SK-N-SH treated with all-trans-retinoic acid at 6 μM for 48 hours (cell line): Measurements from ENCODE around the gene TNFRSF1A.
A peak's percentile ranks its signal among the peaks of the same experiment; 100 is the strongest.

Experiments used
- ATAC-seq: fragments of 200-7000 bp; cut with Tn5 transposase; 3 replicates; pipeline ENCODE4 v1.9.1; 2020; ENCODE audit warnings: mild to moderate bottlenecking, moderate library complexity
- ARNTL ChIP-seq: fragments of 450-650 bp; formaldehyde crosslinking; IDR thresholded peaks from 2 replicates; pipeline ENCODE4 v1.5.0; 2020; ENCODE audit warnings: low read depth, mild to moderate bottlenecking, moderate library complexity, borderline replicate concordance
- BACH2 ChIP-seq: fragments of 250-450 bp; sonication (Bioruptor Pico); IDR thresholded peaks from 2 replicates; pipeline ENCODE4 v1.9.0; 2021; ENCODE audit warnings: mild to moderate bottlenecking, borderline replicate concordance
- CREB5 ChIP-seq: fragments of 250-450 bp; sonication (Bioruptor Pico); IDR thresholded peaks from 2 replicates; pipeline ENCODE4 v1.5.1; 2020; ENCODE audit warnings: low read depth, mild to moderate bottlenecking, moderate library complexity
- CSDC2 ChIP-seq: fragments of 250-450 bp; sonication (Bioruptor Pico); IDR thresholded peaks from 2 replicates; pipeline ENCODE4 v1.5.0; 2020; ENCODE audit warnings: mild to moderate bottlenecking, moderate library complexity
- ESRRG ChIP-seq: fragments of 250-450 bp; sonication (Bioruptor Pico); IDR thresholded peaks from 2 replicates; pipeline ENCODE4 v1.6.1; 2021; ENCODE audit warnings: mild to moderate bottlenecking
- GLIS3 ChIP-seq: fragments of 250-450 bp; sonication (Bioruptor Pico); IDR thresholded peaks from 2 replicates; pipeline ENCODE4 v1.5.0; 2020; ENCODE audit warnings: mild to moderate bottlenecking, moderate library complexity
- ISL1 ChIP-seq: fragments of 250-450 bp; sonication (Bioruptor Pico); IDR thresholded peaks from 2 replicates; pipeline ENCODE4 v2.1.2; 2022; ENCODE audit warnings: mild to moderate bottlenecking, moderate library complexity
- OSR1 ChIP-seq: fragments of 250-450 bp; sonication (Bioruptor Pico); IDR thresholded peaks from 2 replicates; pipeline ENCODE4 v1.8.0; 2022; ENCODE audit warnings: moderate library complexity, mild to moderate bottlenecking, inconsistent platforms
- PPARA ChIP-seq: fragments of 250-450 bp; sonication (Bioruptor Pico); IDR thresholded peaks from 2 replicates; pipeline ENCODE4 v1.5.0; 2020; ENCODE audit warnings: mild to moderate bottlenecking, borderline replicate concordance
- RARB ChIP-seq: fragments of 250-450 bp; sonication (Bioruptor Pico); IDR thresholded peaks from 2 replicates; pipeline ENCODE4 v1.8.0; 2021; ENCODE audit warnings: mild to moderate bottlenecking, moderate library complexity
- SNAI2 ChIP-seq: fragments of 250-450 bp; sonication (Bioruptor Pico); IDR thresholded peaks from 2 replicates; pipeline ENCODE4 v1.5.0; 2020; ENCODE audit warnings: mild to moderate bottlenecking, moderate library complexity
- TCF4 ChIP-seq: fragments of 250-450 bp; sonication (Bioruptor Pico); IDR thresholded peaks from 2 replicates; pipeline ENCODE4 v1.8.0; 2021; ENCODE audit warnings: mild to moderate bottlenecking, moderate library complexity, borderline replicate concordance
- TOX ChIP-seq: fragments of 250-450 bp; sonication (Bioruptor Pico); IDR thresholded peaks from 2 replicates; pipeline ENCODE4 v1.8.0; 2021; ENCODE audit warnings: mild to moderate bottlenecking, moderate library complexity, borderline replicate concordance
- ZC3H10 ChIP-seq: fragments of 250-450 bp; sonication (Bioruptor Pico); IDR thresholded peaks from 2 replicates; pipeline ENCODE4 v1.5.1; 2021; ENCODE audit warnings: mild to moderate bottlenecking, moderate library complexity
- ZFP3 ChIP-seq: fragments of 250-450 bp; sonication (Bioruptor Pico); IDR thresholded peaks from 2 replicates; pipeline ENCODE4 v1.5.0; 2020; ENCODE audit warnings: mild to moderate bottlenecking, moderate library complexity
- ZFP30 ChIP-seq: fragments of 450-650 bp; formaldehyde crosslinking; IDR thresholded peaks from 2 replicates; pipeline ENCODE4 v1.5.0; 2022; ENCODE audit warnings: mild to moderate bottlenecking, moderate library complexity
- ZNF565 ChIP-seq: fragments of 450-650 bp; formaldehyde crosslinking; conservative IDR thresholded peaks from 2 replicates; pipeline ENCODE4 v1.5.0; 2020; ENCODE audit warnings: low read depth, mild to moderate bottlenecking, moderate library complexity
- ZNF70 ChIP-seq: fragments of 450-650 bp; formaldehyde crosslinking; IDR thresholded peaks from 2 replicates; pipeline ENCODE4 v1.5.0; 2020; ENCODE audit warnings: mild to moderate bottlenecking, moderate library complexity
- TF ChIP-seq, protein P1 (sequence below): fragments of 250-450 bp; sonication (Bioruptor Pico); IDR thresholded peaks from 2 replicates; pipeline ENCODE4 v1.5.1; 2021; ENCODE audit warnings: mild to moderate bottlenecking, moderate library complexity
- TF ChIP-seq, protein P2 (sequence below): fragments of 250-450 bp; sonication (Bioruptor Pico); IDR thresholded peaks from 2 replicates; pipeline ENCODE4 v1.8.0; 2020; ENCODE audit warnings: mild to moderate bottlenecking, moderate library complexity, borderline replicate concordance

Gene TNFRSF1A

GRCh38 chr12:6341417-6342139, at the start of gene TNFRSF1A:
TSS of gene TNFRSF1A (minus strand) at chr12:6342076. CDS start at chr12:6341814, 262 bp downstream.
- peak; percentile 79 for ATAC-seq

DNA sequence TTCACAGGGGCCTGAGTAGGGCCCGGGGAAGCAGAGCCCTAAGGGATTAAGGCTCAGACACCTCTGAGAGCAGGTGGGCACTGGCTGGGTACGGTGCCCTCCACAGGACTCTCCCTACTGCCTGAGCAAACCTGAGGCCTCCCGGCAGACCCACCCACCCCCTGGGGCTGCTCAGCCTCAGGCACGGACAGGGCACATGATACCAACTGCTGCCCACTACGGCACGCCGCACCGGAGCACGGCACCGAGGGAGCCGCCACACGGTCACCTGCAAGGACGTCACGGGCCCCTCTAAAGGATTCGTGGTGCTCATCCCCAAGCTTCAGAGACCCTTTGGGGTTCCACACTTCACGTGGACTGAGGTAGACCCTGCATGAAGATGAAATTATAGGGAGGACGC, 49.1 kb upstream of the TNFRSF1A start:
- no peak for ATAC-seq
- no peak for TF ChIP-seq ZNF70
- no peak for TF ChIP-seq ZFP30 (CRISPR knock-in tag)
- TF ChIP-seq, protein P1, sequence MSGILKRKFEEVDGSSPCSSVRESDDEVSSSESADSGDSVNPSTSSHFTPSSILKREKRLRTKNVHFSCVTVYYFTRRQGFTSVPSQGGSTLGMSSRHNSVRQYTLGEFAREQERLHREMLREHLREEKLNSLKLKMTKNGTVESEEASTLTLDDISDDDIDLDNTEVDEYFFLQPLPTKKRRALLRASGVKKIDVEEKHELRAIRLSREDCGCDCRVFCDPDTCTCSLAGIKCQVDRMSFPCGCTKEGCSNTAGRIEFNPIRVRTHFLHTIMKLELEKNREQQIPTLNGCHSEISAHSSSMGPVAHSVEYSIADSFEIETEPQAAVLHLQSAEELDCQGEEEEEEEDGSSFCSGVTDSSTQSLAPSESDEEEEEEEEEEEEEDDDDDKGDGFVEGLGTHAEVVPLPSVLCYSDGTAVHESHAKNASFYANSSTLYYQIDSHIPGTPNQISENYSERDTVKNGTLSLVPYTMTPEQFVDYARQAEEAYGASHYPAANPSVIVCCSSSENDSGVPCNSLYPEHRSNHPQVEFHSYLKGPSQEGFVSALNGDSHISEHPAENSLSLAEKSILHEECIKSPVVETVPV (CRISPR knock-in tag) = no peak
- TF ChIP-seq OSR1 (CRISPR knock-in tag) = no peak
- TF ChIP-seq TOX (CRISPR knock-in tag) = no peak
- TF ChIP-seq, protein P2, sequence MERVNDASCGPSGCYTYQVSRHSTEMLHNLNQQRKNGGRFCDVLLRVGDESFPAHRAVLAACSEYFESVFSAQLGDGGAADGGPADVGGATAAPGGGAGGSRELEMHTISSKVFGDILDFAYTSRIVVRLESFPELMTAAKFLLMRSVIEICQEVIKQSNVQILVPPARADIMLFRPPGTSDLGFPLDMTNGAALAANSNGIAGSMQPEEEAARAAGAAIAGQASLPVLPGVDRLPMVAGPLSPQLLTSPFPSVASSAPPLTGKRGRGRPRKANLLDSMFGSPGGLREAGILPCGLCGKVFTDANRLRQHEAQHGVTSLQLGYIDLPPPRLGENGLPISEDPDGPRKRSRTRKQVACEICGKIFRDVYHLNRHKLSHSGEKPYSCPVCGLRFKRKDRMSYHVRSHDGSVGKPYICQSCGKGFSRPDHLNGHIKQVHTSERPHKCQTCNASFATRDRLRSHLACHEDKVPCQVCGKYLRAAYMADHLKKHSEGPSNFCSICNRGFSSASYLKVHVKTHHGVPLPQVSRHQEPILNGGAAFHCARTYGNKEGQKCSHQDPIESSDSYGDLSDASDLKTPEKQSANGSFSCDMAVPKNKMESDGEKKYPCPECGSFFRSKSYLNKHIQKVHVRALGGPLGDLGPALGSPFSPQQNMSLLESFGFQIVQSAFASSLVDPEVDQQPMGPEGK = no peak
- no peak for TF ChIP-seq ZFP3 (CRISPR knock-in tag)
- no peak for TF ChIP-seq SNAI2 (CRISPR knock-in tag)
- TF ChIP-seq ESRRG (CRISPR knock-in tag) = no peak
- TF ChIP-seq RARB (CRISPR knock-in tag) = no peak
- no peak for TF ChIP-seq TCF4 (CRISPR knock-in tag)
- no peak for TF ChIP-seq ZC3H10 (CRISPR knock-in tag)
- no peak for TF ChIP-seq ISL1
- TF ChIP-seq GLIS3 = no peak
- TF ChIP-seq ARNTL (CRISPR knock-in tag) = no peak
- TF ChIP-seq ZNF565 (CRISPR knock-in tag) = no peak
- TF ChIP-seq PPARA = no peak
- TF ChIP-seq CREB5 (CRISPR knock-in tag) = no peak
- TF ChIP-seq, all 23 proteins: peak for 0

More at GRCh38 chr12:6341417-6342139, at the start of gene TNFRSF1A:
- TF ChIP-seq BACH2 (CRISPR knock-in tag) (no peak), OSR1 (CRISPR knock-in tag) (no peak), SNAI2 (CRISPR knock-in tag) (no peak), ZC3H10 (CRISPR knock-in tag) (no peak), CSDC2 (CRISPR knock-in tag) (no peak), GLIS3 (no peak), ISL1 (no peak), CREB5 (CRISPR knock-in tag) (no peak), RARB (CRISPR knock-in tag) (no peak), ZFP3 (CRISPR knock-in tag) (no peak), ZNF565 (CRISPR knock-in tag) (no peak), TOX (CRISPR knock-in tag) (no peak), ARNTL (CRISPR knock-in tag) (no peak), TCF4 (CRISPR knock-in tag) (no peak), ZNF70 (no peak)
- TF ChIP-seq, protein P1 (CRISPR knock-in tag) = no peak
- TF ChIP-seq, protein P2 = no peak
